Keratinocyte (primary cell): Measurements from ENCODE around the gene DRC1. TPM values are rescaled to one million over a fixed set of nuclear protein-coding genes. Genes with fewer than 3 reads are reported as not detected.

Experiments
- DNase-seq: peaks from one replicate; pipeline ENCODE4 v3.0.0-alpha.2; 2011; ENCODE audit warnings: low read depth, missing footprints, low spot score
- FAIRE-seq: peaks from 2 replicates; lab custom pipeline; 2011; peaks lifted over from hg19 to GRCh38; lab: Jason Lieb, UNC
- H2AFZ ChIP-seq: 2 replicates; pipeline ENCODE4 v1.6.0; 2012; ENCODE audit warnings: low read length, control low read depth, inconsistent platforms; ENCODE audit not compliant: control insufficient read depth
- H3K27ac ChIP-seq: 2 replicates; pipeline ENCODE4 v1.5.1; 2011; ENCODE audit warnings: low read length; ENCODE audit not compliant: control insufficient read depth, insufficient read depth
- H3K27me3 ChIP-seq: 3 replicates; pipeline ENCODE4 v1.6.0; 2011; ENCODE audit warnings: low read length; ENCODE audit not compliant: control insufficient read depth, insufficient read depth; ENCODE audit errors: extremely low read depth
- H3K36me3 ChIP-seq, 2 experiments: 2 replicates in 1 of 2; 3 replicates in 1 of 2; pipeline ENCODE4 v1.5.1; 2011; ENCODE audit warnings: low read length in 2 of 2, mild to moderate bottlenecking in 1 of 2; ENCODE audit not compliant: control insufficient read depth in 2 of 2, insufficient read depth in 2 of 2; ENCODE audit errors: extremely low read depth in 1 of 2
- H3K4me1 ChIP-seq: 3 replicates; pipeline ENCODE4 v1.5.1; 2011; ENCODE audit warnings: low read length; ENCODE audit not compliant: control insufficient read depth, insufficient read depth; ENCODE audit errors: extremely low read depth
- H3K4me2 ChIP-seq: 3 replicates; pipeline ENCODE4 v1.6.0; 2011; ENCODE audit warnings: low read depth, low read length; ENCODE audit not compliant: control insufficient read depth, insufficient read depth; ENCODE audit errors: extremely low read depth
- H3K4me3 ChIP-seq, 3 experiments: fragments of 200-600 bp in 1 of 3; sonication (generic) in 1 of 3; 2 replicates in 2 of 3; 3 replicates in 1 of 3; pipeline ENCODE4 v1.5.1; 2011 to 2016; ENCODE audit warnings: low read length in 3 of 3, mild to moderate bottlenecking in 3 of 3, control low read depth in 2 of 3, inconsistent platforms in 1 of 3, low read depth in 1 of 3, mixed read lengths in 1 of 3, mixed run types in 1 of 3, moderate library complexity in 1 of 3; ENCODE audit not compliant: control insufficient read depth in 2 of 3, insufficient read depth in 2 of 3; ENCODE audit errors: extremely low read depth in 1 of 3
- H3K79me2 ChIP-seq: 2 replicates; pipeline ENCODE4 v1.6.0; 2012; ENCODE audit warnings: low read length; ENCODE audit not compliant: control insufficient read depth, insufficient read depth
- H3K9ac ChIP-seq: 3 replicates; pipeline ENCODE4 v1.6.0; 2011; ENCODE audit warnings: low read length; ENCODE audit not compliant: control insufficient read depth, insufficient read depth; ENCODE audit errors: extremely low read depth
- H3K9me1 ChIP-seq: 3 replicates; pipeline ENCODE4 v1.6.0; 2011; ENCODE audit warnings: low read length; ENCODE audit not compliant: control insufficient read depth, insufficient read depth; ENCODE audit errors: extremely low read depth
- H3K9me3 ChIP-seq: 2 replicates; pipeline ENCODE4 v1.5.1; 2012; ENCODE audit warnings: low read depth, low read length; ENCODE audit not compliant: control insufficient read depth
- H4K20me1 ChIP-seq: 3 replicates; pipeline ENCODE4 v1.6.0; 2011; ENCODE audit warnings: low read length; ENCODE audit not compliant: control insufficient read depth, insufficient read depth; ENCODE audit errors: extremely low read depth
- EZH2 ChIP-seq: IDR thresholded peaks from one replicate; pipeline ENCODE4 v1.6.1; 2012; ENCODE audit warnings: inconsistent platforms, mild to moderate bottlenecking, low read length, moderate library complexity
- dilution Hi-C: fragments of 300-500 bp; cut with MboI; formaldehyde crosslinking; loops from one replicate; pipeline ENCODE4 v1.7.0; 2020; ENCODE audit warnings: low sequenced_read_pairs; ENCODE audit not compliant: extremely low pct_ligation_motif_present
- polyA plus RNA-seq, 5 experiments: library from polyadenylated mRNA; depleted of rRNA in 3 of 5; stranded (reverse) in 3 of 5; stranded (forward) in 1 of 5; unstranded in 1 of 5; fragments of >200 nt; gene quantifications; 1 replicate in 1 of 5; 2 replicates in 3 of 5; 3 replicates in 1 of 5; pipeline versions ENCODE4 v1.2.1 to v1.2.3, GENCODE V29; 2011 to 2012; ENCODE audit warnings: missing spikeins in 2 of 5, low read depth in 1 of 5, low replicate concordance in 1 of 5
- TF ChIP-seq, protein P1 (sequence below), 3 experiments: IDR thresholded peaks in 1 of 3; conservative IDR thresholded peaks in 1 of 3; optimal IDR thresholded peaks in 1 of 3; 2 replicates in 2 of 3; 3 replicates in 1 of 3; pipeline versions ENCODE3 to v1.5.1; 2011; ENCODE audit warnings: low read length in 3 of 3, mild to moderate bottlenecking in 3 of 3, moderate library complexity in 2 of 3, control low read depth in 1 of 3, inconsistent platforms in 1 of 3; ENCODE audit not compliant: insufficient read depth in 2 of 3; ENCODE audit errors: extremely low read depth in 1 of 3

The DRC1 gene
- polyA plus RNA-seq, 1 donor (not counting 4 experiments of a cell fraction or from before 2014, with no cell fraction given): not detected

DNA sequence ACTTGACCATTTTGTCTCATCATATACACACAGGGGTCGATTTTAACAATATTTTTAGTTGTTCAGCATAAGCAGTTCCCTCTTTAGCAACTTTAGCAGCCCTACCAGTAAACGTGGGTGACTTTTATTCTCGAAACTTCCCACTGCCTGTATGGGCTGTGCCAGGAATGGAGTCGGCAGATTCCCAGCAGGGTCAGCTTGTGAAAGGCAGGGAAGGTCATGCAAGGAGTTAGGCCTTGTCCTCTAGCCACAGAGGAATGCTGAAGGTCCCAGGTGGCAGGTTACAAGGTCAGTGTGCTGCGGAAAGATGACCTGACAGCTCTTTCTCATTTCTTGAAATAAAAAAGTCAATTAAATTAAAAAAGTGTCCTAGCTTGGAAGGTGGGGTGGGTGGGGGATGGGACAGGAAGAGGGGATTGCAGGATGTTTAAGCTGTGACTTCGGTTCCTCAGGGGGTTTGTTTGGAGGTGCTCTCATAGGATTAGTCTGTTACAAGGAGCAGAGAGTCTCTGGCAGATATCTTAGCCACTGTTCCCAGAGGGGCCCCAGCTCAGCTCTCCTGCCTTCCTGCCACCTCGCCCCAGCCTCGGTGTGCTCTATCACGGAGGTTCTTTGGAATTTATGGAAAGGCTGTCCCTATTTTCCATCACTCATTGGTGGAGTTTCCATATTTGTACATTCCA lies 21.4 kb downstream of the DRC1 start:
- no peak overlapping the region for H3K9ac ChIP-seq
- H3K4me2 ChIP-seq: no peak overlapping the region
- H3K27me3 ChIP-seq: no peaks in the 10 kb centered on the region
- no peak for DNase-seq
- no peak overlapping the region for H2AFZ ChIP-seq
- no peaks in the 10 kb centered on the region for H3K4me1 ChIP-seq
- no peaks in the 10 kb centered on the region for H3K9me3 ChIP-seq
- H3K9me1 ChIP-seq: no peaks in the 10 kb centered on the region
- H3K36me3 ChIP-seq: no peaks in the 10 kb centered on the region
- no peaks in the 10 kb centered on the region for H4K20me1 ChIP-seq
- TF ChIP-seq EZH2: no peak
- TF ChIP-seq, protein P1, sequence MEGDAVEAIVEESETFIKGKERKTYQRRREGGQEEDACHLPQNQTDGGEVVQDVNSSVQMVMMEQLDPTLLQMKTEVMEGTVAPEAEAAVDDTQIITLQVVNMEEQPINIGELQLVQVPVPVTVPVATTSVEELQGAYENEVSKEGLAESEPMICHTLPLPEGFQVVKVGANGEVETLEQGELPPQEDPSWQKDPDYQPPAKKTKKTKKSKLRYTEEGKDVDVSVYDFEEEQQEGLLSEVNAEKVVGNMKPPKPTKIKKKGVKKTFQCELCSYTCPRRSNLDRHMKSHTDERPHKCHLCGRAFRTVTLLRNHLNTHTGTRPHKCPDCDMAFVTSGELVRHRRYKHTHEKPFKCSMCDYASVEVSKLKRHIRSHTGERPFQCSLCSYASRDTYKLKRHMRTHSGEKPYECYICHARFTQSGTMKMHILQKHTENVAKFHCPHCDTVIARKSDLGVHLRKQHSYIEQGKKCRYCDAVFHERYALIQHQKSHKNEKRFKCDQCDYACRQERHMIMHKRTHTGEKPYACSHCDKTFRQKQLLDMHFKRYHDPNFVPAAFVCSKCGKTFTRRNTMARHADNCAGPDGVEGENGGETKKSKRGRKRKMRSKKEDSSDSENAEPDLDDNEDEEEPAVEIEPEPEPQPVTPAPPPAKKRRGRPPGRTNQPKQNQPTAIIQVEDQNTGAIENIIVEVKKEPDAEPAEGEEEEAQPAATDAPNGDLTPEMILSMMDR (optimal IDR thresholded peaks at IDR 0.05 in 1 of 3, IDR thresholded peaks at IDR 0.05 in 1 of 3, conservative IDR thresholded peaks at IDR 0.05 in 1 of 3; ENCODE audit: extremely low read depth in 1 of 3, insufficient read depth in 2 of 3, low read length in 3 of 3): no peak
- no peak overlapping the region for H3K27ac ChIP-seq
- FAIRE-seq: no peak
- dilution Hi-C loops: no loop called here
- H3K4me3 ChIP-seq: no peak overlapping the region
- H3K79me2 ChIP-seq: no peaks in the 10 kb centered on the region

DNA sequence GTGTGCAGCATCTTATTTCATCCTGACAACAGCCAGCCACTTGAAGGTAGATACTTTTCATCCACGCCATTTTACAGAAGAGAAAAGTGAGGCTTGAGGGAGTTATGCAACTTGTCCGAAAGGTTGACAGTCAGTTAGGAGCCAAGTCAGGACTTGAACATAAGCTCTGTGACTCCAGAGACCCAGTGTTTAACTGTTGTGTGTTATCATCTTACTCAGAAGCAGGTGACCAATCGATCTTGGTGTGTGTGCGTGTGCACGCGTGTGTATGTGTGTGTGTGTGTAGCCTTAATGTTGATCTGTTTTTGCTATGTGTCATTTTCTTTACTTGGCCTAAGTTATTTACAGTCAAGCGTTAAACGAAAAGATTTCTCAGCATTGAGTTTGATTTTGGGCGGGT lies 22.0 kb downstream of the DRC1 start:
- H3K4me2 ChIP-seq: no peak overlapping the region
- FAIRE-seq (no peak), DNase-seq (no peak)
- H3K4me1 ChIP-seq: no peaks in the 10 kb centered on the region
- H3K9me1 ChIP-seq: no peaks in the 10 kb centered on the region
- H2AFZ ChIP-seq: no peak overlapping the region
- H3K79me2 ChIP-seq: no peaks in the 10 kb centered on the region
- H3K4me3 ChIP-seq: no peak overlapping the region
- no peaks in the 10 kb centered on the region for H3K9me3 ChIP-seq
- TF ChIP-seq, protein P1 (optimal IDR thresholded peaks at IDR 0.05 in 1 of 3, IDR thresholded peaks at IDR 0.05 in 1 of 3, conservative IDR thresholded peaks at IDR 0.05 in 1 of 3; ENCODE audit: extremely low read depth in 1 of 3, insufficient read depth in 2 of 3, low read length in 3 of 3): no peak
- TF ChIP-seq EZH2: no peak
- no peak overlapping the region for H3K27ac ChIP-seq
- no peak overlapping the region for H3K9ac ChIP-seq
- no peaks in the 10 kb centered on the region for H3K27me3 ChIP-seq
- H3K36me3 ChIP-seq: no peaks in the 10 kb centered on the region
- dilution Hi-C loops: no loop called here
- H4K20me1 ChIP-seq: no peaks in the 10 kb centered on the region
